HAP-1 (cell line): ENCODE results near the gene TTLL1.

ENCODE experiments used
- DNase-seq, 2 experiments: peaks; one replicate each; pipeline ENCODE4 v3.0.0-alpha.2; 2016 to 2020; ENCODE audit warnings: low spot score in 2 of 2
- H3K27me3 ChIP-seq: fragments of 250-450 bp; sonication (Bioruptor Pico); 2 replicates; pipeline ENCODE4 v1.5.1; 2020; ENCODE audit warnings: low read depth, mild to moderate bottlenecking, moderate library complexity
- H3K36me3 ChIP-seq: fragments of 250-450 bp; sonication (Bioruptor Pico); replicated peaks from 2 replicates; pipeline ENCODE4 v1.5.1; 2020; ENCODE audit warnings: mild to moderate bottlenecking
- H3K4me1 ChIP-seq: fragments of 250-450 bp; sonication (Bioruptor Pico); 2 replicates; pipeline ENCODE4 v1.5.1; 2020; ENCODE audit warnings: mild to moderate bottlenecking
- H3K4me3 ChIP-seq: fragments of 250-450 bp; sonication (Bioruptor Pico); 2 replicates; pipeline ENCODE4 v1.5.1; 2020; ENCODE audit warnings: mild to moderate bottlenecking, moderate library complexity
- H3K9me3 ChIP-seq: fragments of 250-450 bp; sonication (Bioruptor Pico); 2 replicates; pipeline ENCODE4 v1.5.1; 2020; ENCODE audit warnings: mild to moderate bottlenecking, moderate library complexity
- in situ Hi-C: fragments of 300-500 bp; cut with MboI; formaldehyde crosslinking; loops from 3 replicates; pipeline ENCODE4 v1.14.3; 2020; ENCODE audit warnings: low sequenced_read_pairs, inconsistent platforms, mixed read lengths

Gene TTLL1

DNA sequence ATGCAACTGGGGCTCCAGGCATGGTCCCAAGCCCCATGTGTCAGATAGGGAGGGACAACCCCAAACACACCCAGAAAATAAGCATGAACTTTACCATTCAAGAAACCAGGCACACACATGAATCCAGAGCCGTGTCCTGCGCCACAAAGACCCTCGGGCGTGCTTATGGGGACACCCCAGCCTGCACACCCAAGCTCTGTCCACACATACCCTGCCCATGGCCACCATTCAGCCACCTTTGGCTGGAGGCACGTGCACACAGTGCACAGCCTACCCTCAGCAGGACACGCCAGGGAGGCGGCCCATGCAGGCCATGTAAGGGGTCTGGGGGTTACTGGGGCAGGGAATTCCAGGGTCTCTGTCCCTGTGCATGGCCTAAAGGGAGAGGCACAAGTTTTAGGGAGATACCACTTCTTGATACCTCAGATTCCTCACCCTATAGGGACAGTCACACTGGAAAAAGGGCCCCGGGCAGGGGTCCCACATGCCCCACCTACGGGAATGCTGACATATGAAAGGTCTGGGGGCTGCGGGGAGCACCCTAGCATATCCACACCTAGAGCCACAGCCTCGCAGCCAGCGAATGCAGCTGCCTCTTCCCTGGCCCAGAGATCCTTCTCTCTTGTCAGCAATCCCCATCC, 94.8 kb downstream of the TTLL1 start:
- Histone ChIP-seq H3K4me1 (no peaks in the 10 kb centered on the region; the same call in 1 of the 2 replicates), H3K27me3 (no peaks in the 10 kb centered on the region), H3K4me3 (no peak overlapping the region), H3K36me3 (no peaks in the 10 kb centered on the region; the same call in 1 of the 2 replicates), H3K9me3 (no peaks in the 10 kb centered on the region)
- in situ Hi-C loops: no loop called here
- no peak for DNase-seq

DNA sequence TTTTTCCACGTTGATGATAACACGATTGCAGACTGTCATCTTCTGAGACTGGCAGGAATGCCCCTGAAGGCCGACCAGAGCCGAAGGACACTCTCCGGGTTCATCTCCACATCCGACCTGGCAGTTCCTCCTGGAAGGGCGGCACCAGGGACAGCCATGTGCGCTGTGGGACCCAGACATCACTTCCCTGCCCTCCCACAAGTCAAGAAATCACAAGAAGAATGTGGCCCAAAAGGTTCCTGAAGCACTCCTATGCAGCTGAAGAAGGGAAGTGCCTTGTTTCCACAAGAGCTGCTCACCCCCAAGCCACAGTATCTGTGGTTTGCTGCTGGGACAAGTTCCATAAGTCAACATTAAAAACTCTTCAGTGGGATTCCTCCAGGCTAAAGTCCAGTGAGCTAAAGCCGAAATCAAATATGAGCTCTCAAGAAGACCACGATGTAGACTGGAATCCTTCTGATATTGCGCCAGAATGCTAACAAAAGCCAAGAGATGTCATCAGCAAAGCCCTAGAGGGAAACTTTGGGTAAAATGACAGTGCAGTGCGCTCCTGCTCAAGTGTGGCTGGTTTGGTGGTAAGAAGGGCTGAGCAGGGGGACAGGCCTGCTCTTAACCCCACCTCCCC, 95.4 kb downstream of the TTLL1 start:
- in situ Hi-C loops: no loop called here

DNA sequence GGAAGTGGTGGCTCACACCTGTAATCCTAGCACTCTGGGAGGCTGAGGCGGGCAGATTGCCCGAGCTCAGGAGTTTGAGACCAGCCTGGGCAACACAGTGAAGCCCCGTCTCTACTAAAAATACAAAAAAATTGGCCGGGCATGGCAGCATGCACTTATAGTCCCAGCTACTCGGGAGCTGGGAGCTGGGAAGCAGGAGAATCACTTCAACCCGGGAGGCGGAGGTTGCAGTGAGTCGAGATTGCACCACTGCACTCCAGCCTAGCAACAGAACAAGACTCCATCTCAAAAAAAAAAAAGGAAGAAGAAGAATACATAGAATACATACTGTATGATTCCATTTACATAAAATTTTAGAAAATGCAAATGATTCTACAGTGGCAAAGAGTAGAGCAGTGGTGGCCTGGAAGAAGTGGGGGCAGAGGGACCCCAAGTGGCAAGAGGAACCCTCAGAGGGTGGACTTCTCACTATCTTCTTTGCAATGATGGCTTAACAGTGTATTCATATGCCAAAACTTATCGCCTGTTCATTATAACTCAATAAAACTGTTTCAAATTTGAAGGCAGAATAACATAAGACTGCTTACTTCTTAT, 96.2 kb downstream of the TTLL1 start:
- Histone ChIP-seq H3K9me3 (no peaks in the 10 kb centered on the region), H3K4me1 (no peaks in the 10 kb centered on the region; the same call in 1 of the 2 replicates), H3K36me3 (no peaks in the 10 kb centered on the region; the same call in 1 of the 2 replicates), H3K4me3 (no peak overlapping the region), H3K27me3 (no peaks in the 10 kb centered on the region)
- in situ Hi-C loops: no loop called here
- no peak for DNase-seq

More for the DNA sequence above, 95.4 kb downstream of the TTLL1 start:
- H3K4me1 ChIP-seq: no peaks in the 10 kb centered on the region; the same call in 1 of the 2 replicates
- no peaks in the 10 kb centered on the region for H3K9me3 ChIP-seq
- H3K36me3 ChIP-seq: no peaks in the 10 kb centered on the region; the same call in 1 of the 2 replicates
- H3K4me3 ChIP-seq: no peak overlapping the region
- no peaks in the 10 kb centered on the region for H3K27me3 ChIP-seq
- no peak for DNase-seq

DNA sequence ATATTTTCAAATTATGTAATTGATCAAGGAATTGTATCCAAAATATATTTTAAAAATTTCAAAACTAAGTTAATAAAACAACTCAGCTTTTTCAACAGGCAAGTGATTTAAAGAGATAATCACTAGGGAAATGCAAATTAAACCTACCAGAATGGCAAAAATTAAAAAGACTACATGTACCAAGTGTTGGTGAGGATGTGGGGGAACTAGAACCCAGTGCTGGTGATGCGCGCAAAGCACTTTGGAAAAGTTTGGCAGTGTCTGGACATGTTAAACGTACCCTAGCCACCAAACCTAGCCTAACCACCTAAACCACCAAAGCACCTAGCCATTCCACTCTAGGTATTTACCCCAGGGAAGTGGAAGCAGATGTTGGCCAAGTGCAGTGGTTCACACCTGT, 97.1 kb downstream of the TTLL1 start:
- H3K4me1 ChIP-seq: no peaks in the 10 kb centered on the region; the same call in 1 of the 2 replicates
- no peak for DNase-seq
- in situ Hi-C loops: no loop called here
- H3K27me3 ChIP-seq: no peaks in the 10 kb centered on the region
- no peaks in the 10 kb centered on the region for H3K9me3 ChIP-seq
- H3K4me3 ChIP-seq: no peak overlapping the region
- H3K36me3 ChIP-seq: no peaks in the 10 kb centered on the region; the same call in 1 of the 2 replicates

DNA sequence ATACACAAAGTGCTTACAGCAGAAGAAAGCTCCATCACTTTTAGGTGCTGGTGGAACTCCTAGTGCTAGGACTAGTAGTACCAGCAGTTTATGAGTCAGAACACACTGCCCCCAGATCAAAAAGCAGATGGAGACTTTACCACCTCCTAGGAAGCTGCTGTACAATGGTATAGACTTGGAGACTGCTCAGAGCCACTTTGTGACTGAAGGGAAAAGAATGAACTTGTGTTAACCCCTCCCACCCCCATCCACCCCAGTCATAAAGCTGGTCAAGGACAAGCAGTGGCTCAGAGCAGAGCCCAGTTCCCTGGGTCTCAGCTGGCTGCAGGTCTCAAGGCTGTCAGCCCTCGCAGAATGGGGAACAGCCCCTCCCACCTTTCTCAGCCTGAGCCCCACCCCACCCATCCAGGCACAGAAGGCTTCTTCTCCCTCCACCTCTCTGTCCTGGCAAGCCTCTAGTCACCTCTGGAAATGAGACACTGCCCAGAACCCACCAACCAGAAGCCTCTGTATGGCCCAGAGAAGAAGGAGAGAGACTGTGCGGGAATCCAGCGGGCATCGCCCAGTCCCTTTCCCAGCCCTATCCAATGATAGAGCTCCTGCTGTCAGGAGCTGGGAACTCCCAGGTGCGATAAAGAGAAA, 98.1 kb downstream of the TTLL1 start:
- DNase-seq: no peak
- H3K36me3 ChIP-seq: no peaks in the 10 kb centered on the region; the same call in 1 of the 2 replicates
- H3K4me1 ChIP-seq: no peaks in the 10 kb centered on the region; the same call in 1 of the 2 replicates
- in situ Hi-C loops: no loop called here
- no peaks in the 10 kb centered on the region for H3K27me3 ChIP-seq
- H3K4me3 ChIP-seq: no peak overlapping the region
- no peaks in the 10 kb centered on the region for H3K9me3 ChIP-seq

DNA sequence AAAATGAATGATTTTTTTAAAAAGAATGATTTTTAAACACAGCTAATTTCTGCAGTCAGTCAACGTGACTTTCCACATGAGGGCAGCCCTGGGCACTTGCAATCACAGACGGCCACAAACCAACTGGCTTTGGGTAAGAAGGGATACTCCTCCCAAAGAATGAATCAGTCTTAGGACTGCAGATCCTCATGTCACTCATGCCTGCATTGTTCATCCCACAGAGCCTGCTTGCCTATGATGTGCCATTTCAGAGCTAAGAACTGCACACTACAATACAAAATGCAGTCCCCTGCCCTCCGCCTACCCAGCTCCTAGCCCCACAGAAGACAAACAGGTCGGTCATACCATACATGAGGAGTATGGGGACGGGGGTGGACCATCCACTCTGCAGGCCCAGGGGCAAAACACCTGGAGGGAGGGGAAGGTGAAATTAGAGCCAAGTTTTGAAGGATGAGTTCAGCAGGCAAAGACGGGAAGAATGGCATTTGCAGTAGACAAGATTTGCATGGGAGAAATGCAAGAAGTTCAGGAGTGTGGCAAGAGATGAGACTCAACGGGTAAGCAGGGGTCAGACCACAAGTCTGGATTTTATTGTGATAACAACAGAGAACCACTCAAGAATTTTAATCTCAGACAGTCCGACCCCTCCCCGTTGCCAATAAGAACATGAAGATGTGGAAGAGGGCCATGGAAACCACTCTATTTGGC, 98.9 kb downstream of the TTLL1 start:
- Histone ChIP-seq H3K4me3 (no peak overlapping the region), H3K36me3 (no peaks in the 10 kb centered on the region; the same call in 1 of the 2 replicates), H3K27me3 (no peaks in the 10 kb centered on the region), H3K9me3 (no peaks in the 10 kb centered on the region), H3K4me1 (no peaks in the 10 kb centered on the region; the same call in 1 of the 2 replicates)
- in situ Hi-C loops: no loop called here
- DNase-seq: no peak
